HL-60/S4 (cell line): ENCODE results near the gene IRF2BP1.

Source experiments
- in situ Hi-C: fragments of 300-500 bp; cut with MboI; formaldehyde crosslinking; loops from 2 replicates; pipeline ENCODE4 v1.14.3; 2022; ENCODE audit warnings: low sequenced_read_pairs

Gene IRF2BP1

GRCh38 chr19:45863335-45863839 lies 22.6 kb downstream of the IRF2BP1 start:
- in situ Hi-C loops = no loop called here

GRCh38 chr19:45862564-45863334 lies 23.2 kb downstream of the IRF2BP1 start, which contains the start of gene SYMPK:
TSS of gene SYMPK (minus strand) at chr19:45863147. CDS start at chr19:45854495, 8,652 bp downstream.
- in situ Hi-C loops = no loop called here

DNA sequence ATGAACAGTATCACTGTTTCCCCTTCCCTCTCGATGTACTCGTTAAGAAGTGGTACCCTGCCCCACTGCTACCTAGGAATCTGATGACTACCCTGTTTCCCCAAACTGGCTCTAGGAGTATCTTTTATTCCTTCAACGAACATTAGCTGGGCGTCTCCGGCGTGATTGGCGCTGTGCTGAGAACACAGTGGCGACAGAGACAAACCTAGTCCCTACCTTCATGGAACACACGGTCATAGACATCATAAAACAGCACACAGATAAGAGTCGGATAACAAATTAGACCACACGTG lies 23.7 kb downstream of the IRF2BP1 start:
- in situ Hi-C loops = no loop called here

DNA sequence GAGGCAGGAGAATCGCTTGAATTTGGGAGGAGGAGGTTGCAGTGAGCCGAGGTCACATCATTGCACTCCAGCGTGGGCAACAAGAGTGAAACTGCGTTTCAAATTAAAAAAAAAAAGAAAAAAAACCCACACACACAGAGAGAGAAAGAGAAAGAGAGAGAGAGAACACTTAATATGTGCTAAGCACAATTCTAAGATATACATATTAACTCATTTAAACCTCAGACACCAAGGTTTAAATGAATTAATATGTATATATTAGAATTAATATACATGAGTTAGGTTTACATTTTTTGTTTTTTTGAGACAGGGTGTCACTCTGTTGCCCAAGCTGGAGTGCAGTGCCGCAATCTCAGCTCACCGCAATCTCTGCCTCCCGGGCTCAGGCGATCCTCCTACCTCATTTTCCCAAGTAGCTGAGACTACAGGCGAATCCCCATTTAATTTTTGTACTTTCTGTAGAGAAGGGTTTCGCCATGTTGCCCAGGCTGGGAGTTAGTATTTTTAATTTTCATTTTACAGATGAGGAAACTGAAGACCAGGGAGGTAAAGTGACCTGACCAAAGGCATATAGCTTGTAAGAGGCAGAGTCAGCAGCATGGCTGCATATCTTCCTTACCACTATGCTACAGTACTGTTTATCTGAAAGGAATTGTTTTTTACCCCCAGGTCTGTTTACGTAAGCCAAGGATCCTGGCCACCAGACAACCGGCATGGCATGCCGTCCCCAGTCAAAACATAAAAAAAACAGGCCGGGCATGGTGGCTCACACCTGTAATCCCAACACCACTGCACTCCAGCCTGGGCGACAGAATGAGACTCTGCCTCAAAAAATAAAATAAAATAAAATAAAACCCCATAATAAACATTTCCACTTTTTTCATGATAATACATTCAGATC lies 25.3 kb downstream of the IRF2BP1 start:
- in situ Hi-C loops = no loop called here

- in situ Hi-C loops = no loop called here
Measured at GRCh38 chr19:45854167-45854778, 31.7 kb downstream of the IRF2BP1 start.

DNA sequence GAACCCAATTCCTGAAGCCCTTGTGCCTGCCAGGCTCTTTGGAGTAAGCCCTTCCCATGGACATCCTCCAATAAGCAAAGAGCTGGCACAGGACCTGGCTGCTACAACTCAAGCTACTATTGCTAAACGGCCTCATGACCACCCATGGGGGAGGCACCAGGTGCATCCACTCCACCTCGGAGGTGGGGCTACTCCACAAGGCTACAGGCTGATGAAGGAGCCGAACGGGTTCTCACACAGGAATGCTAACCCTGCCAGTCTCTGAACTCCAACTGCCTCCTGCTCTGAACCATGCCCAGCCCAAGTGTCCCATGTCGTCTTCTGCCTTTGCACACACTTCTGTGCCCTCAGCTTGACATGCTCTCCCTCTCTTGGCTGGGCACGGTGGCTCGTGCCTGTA lies 33.0 kb downstream of the IRF2BP1 start:
- in situ Hi-C loops = no loop called here

DNA sequence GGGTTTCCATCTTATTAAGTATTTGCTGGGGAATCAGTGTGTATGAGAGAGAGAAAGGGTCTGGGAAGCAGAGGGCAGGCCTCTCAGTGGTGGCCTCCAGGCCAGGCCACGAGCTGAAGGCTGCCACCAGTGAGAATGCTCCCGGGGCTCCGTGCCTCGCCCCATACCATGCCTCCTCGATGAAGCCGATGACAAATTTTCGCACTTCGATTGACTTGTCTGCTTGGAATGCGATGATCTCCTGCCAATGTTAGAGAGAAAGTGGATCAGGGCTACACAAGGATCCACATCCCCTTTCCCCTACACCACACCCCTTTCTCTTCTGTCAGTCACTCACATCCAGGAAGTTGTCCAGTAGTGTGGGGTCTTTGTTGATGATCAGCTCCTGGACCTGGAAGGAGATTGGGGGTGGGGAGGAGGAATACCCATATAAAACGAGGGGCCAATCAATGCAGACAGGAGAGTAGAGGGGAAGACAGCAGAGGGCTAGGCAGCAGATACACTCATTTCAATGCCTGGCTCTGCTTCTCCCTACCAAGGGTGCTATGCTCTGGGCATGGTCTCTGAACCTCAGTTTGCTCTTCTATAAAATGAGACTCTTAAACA lies 33.7 kb downstream of the IRF2BP1 start:
- in situ Hi-C loops = no loop called here

- in situ Hi-C loops = no loop called here
Measured at GRCh38 chr19:45848922-45849321, 37.0 kb downstream of the IRF2BP1 start.

DNA sequence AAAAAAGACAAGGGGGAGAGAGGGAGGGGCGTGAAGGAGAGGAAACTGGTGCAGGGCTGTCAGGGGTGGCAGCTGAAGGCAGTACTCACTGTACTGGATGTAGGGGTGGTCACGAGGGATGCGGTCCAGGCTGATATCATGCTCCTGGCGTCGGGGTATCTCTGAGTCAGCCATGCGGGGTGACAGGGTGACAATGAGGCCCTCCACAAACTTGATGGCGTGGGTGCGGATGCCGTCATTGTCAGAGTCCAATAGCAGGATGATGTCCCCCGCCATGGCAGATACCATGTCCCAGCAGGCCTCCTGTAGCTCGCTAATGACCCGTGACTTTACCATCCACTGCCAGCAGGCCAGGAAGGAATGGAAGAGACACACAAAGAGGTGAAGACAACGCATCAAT lies 38.3 kb downstream of the IRF2BP1 start:
- in situ Hi-C loops = no loop called here

GRCh38 chr19:45842198-45842597 lies 43.7 kb downstream of the IRF2BP1 start:
- in situ Hi-C loops = no loop called here

DNA sequence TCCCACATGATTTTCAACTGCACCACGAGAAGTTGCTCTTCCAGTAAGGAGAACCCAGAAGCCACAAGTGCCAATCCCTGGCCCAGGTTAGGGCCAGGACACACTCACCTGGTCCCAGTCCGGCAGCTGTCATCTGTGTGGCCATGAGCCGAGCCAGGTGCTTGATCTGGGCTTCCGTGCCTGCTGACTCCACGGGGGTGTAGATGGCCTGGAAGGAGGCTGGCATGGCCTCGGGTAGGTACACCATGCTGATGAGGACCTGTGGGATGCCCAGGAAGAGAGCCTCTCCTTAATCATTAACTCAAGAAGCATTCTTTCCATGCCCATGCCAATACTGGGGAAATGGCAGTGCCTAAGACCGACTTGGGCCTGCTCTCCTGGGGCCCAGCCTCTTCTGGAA lies 51.0 kb downstream of the IRF2BP1 start:
- in situ Hi-C loops = no loop called here
